GM12892 (cell line): ENCODE data around the gene GCLC.

ENCODE experiments used
- POLR2A ChIP-seq: IDR thresholded peaks from 2 replicates; pipeline ENCODE4 v1.6.1; 2011; ENCODE audit warnings: low read depth, low read length, control low read depth
- TAF1 ChIP-seq: IDR thresholded peaks from 2 replicates; pipeline ENCODE4 v1.6.1; 2011; ENCODE audit warnings: low read depth, mild to moderate bottlenecking, control low read depth, low read length, borderline replicate concordance

GRCh38 chr6:53541900-53542299 lies 3.0 kb downstream of the GCLC start:
- TF ChIP-seq POLR2A (no peak), TAF1 (no peak)
